ENCODE results near the gene RNF5.
"Not testable (repeated sequence)": the region's sequence is repeated elsewhere in the genome, so short reads cannot be mapped to it uniquely, and the experiment has no call there.

Gene RNF5

GRCh38 chr6:32191696-32192607 lies 13.7 kb downstream of the RNF5 start:
- no peaks in the 10 kb centered on the region for H4K20me1 ChIP-seq (ENCODE audit: insufficient read depth)
- no peak for TF ChIP-seq CTCF (conservative IDR thresholded peaks at IDR 0.05; ENCODE audit: low read depth, low read length)
- H3K36me3 ChIP-seq (ENCODE audit: insufficient read depth) = no peaks in the 10 kb centered on the region
- H3K27me3 ChIP-seq (ENCODE audit: insufficient read depth, low read depth) = no peaks in the 10 kb centered on the region
- no peak overlapping the region for H3K4me3 ChIP-seq (IDR thresholded peaks at IDR 0.05; ENCODE audit: insufficient read depth, low read depth, low read length)
- no peak overlapping the region for H3K27ac ChIP-seq
- peak overlapping the region; percentile 47; the same call in 1 of the 2 replicates for H2AFZ ChIP-seq (ENCODE audit: low read depth)
- H3K4me1 ChIP-seq (ENCODE audit: low read depth, poor library complexity, severe bottlenecking) = peaks cover 59% of the 10 kb centered on the region
- H3K9ac ChIP-seq = peak overlapping the region; percentile 18; the same call in 1 of the 2 replicates
- H3K79me2 ChIP-seq (ENCODE audit: insufficient read depth, low read depth) = peaks cover 11% of the 10 kb centered on the region
- peak overlapping the region; percentile 71 for H3K4me2 ChIP-seq

DNA sequence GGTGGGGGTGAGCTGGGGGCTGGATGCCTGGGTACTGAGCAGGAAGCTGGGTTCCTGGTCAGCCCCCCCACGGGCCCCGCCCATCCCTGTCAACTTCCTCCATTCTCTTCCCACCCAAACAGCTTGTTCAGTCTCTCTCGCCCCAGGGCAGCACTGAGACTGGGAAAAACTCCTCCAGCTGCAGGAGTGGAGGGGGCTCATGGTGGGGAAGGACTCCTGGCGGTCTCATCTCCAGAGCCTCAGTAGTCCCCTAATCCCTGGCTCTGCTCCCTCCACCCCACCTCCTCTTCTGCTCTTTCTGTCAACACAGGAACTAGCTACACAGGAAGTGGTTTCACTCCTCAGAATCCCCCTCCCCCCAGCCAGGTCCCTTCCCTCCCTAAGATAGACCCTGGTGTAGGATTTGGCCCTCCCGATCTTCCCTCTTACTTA lies 14.4 kb downstream of the RNF5 start, which contains the start of gene GPSM3:
Gene GPSM3, minus strand, starts transcription at position 36 of the 432 bp plus-strand sequence. CDS start 130 bp downstream, outside the sequence.
- H4K20me1 ChIP-seq (ENCODE audit: insufficient read depth) = no peaks in the 10 kb centered on the region
- H3K4me2 ChIP-seq = peak within 1 kb of the TSS; percentile 71
- H3K79me2 ChIP-seq (ENCODE audit: insufficient read depth, low read depth) = peaks cover 11% of the 10 kb centered on the region
- H3K36me3 ChIP-seq (ENCODE audit: insufficient read depth) = no peaks in the 10 kb centered on the region
- peak within 1 kb of the TSS; percentile 18; the same call in 1 of the 2 replicates for H3K9ac ChIP-seq
- TF ChIP-seq CTCF (conservative IDR thresholded peaks at IDR 0.05; ENCODE audit: low read depth, low read length) = no peak
- H2AFZ ChIP-seq (ENCODE audit: low read depth) = peak within 1 kb of the TSS; percentile 47; the same call in 1 of the 2 replicates
- H3K27ac ChIP-seq = no peak within 1 kb of the TSS
- no peaks in the 10 kb centered on the region for H3K27me3 ChIP-seq (ENCODE audit: insufficient read depth, low read depth)
- no peak within 1 kb of the TSS for H3K4me3 ChIP-seq (IDR thresholded peaks at IDR 0.05; ENCODE audit: insufficient read depth, low read depth, low read length)
- peaks cover 66% of the 10 kb centered on the region for H3K4me1 ChIP-seq (ENCODE audit: low read depth, poor library complexity, severe bottlenecking)

DNA sequence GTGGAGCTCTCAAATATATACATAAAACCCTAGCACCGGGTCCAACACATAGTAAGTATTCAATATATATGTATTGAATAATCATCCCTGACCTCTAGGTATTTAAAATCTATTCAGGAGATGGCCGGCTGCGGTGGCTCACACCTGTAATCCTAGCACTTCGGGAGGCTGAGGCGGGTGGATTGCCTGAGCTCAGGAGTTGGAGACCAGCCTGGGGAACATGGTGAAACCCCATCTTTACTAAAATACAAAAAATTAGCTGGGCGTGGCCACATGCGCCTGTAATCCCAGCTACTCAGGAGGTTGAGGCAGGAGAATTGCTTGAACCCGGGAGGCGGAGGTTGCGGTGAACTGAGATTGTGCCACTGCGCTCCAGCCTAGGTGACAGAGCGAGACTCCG lies 14.9 kb downstream of the RNF5 start:
- Histone ChIP-seq H3K79me2 (ENCODE audit: insufficient read depth, low read depth) (peaks cover 11% of the 10 kb centered on the region), H2AFZ (ENCODE audit: low read depth) (peak overlapping the region; percentile 47; the same call in 1 of the 2 replicates)
- not testable (repeated sequence) for H3K4me3 ChIP-seq (IDR thresholded peaks at IDR 0.05; ENCODE audit: insufficient read depth, low read depth, low read length)

DNA sequence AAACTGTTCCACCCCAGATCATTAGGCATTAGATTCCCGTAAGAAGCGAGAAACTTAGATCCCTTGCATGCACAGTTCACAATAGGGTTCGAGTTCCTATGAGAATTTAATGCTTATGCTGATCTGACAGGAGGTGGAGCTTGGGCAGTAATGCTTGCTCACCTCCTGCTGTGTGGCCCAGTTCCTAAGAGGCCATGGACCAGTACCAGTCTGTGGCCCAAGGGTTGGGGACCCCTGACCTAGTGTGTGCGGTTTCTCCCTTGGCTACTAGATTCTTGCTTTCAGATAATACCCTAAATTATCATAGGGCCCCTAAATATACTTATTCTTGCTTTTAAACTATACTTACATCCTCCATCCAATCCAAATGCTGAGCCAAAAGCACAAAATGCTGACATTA lies 16.2 kb downstream of the RNF5 start:
- peaks cover 60% of the 10 kb centered on the region for H3K4me1 ChIP-seq (ENCODE audit: low read depth, poor library complexity, severe bottlenecking)
- no peak overlapping the region for H2AFZ ChIP-seq (ENCODE audit: low read depth)
- no peak for TF ChIP-seq CTCF (conservative IDR thresholded peaks at IDR 0.05; ENCODE audit: low read depth, low read length)
- peak overlapping the region; percentile 80; the same call in 1 of the 2 replicates for H3K4me2 ChIP-seq
- H3K79me2 ChIP-seq (ENCODE audit: insufficient read depth, low read depth) = peaks cover 2% of the 10 kb centered on the region; the same call in 1 of the 2 replicates
- H3K9ac ChIP-seq = no peak overlapping the region
- H3K4me3 ChIP-seq (IDR thresholded peaks at IDR 0.05; ENCODE audit: insufficient read depth, low read depth, low read length) = no peak overlapping the region
- H3K27ac ChIP-seq = no peak overlapping the region
- H3K27me3 ChIP-seq (ENCODE audit: insufficient read depth, low read depth) = no peaks in the 10 kb centered on the region
- H3K36me3 ChIP-seq (ENCODE audit: insufficient read depth) = no peaks in the 10 kb centered on the region
- H4K20me1 ChIP-seq (ENCODE audit: insufficient read depth) = no peaks in the 10 kb centered on the region

More for the DNA sequence above, 14.9 kb downstream of the RNF5 start:
- not testable (repeated sequence) for H3K9ac ChIP-seq; H3K27me3 ChIP-seq (ENCODE audit: insufficient read depth, low read depth); H4K20me1 ChIP-seq (ENCODE audit: insufficient read depth); H3K27ac ChIP-seq; H3K36me3 ChIP-seq (ENCODE audit: insufficient read depth)
- peaks cover 66% of the 10 kb centered on the region for H3K4me1 ChIP-seq (ENCODE audit: low read depth, poor library complexity, severe bottlenecking)
- H3K4me2 ChIP-seq = peak overlapping the region; percentile 71
